GM12891 (cell line): ENCODE measurements around the gene CAMTA1.

Experiments
- PAX5 ChIP-seq: IDR thresholded peaks from 2 replicates; pipeline ENCODE4 v1.6.1; 2011; ENCODE audit warnings: low read length, moderate library complexity, mild to moderate bottlenecking; ENCODE audit not compliant: insufficient read depth, severe bottlenecking
- POLR2A ChIP-seq: IDR thresholded peaks from 2 replicates; pipeline ENCODE4 v1.6.1; 2011; ENCODE audit warnings: low read depth, low read length, control low read depth
- POLR2AphosphoS5 ChIP-seq: IDR thresholded peaks from 2 replicates; pipeline ENCODE4 v1.6.1; 2011; ENCODE audit warnings: low read depth, low read length, control low read depth
- SPI1 ChIP-seq: IDR thresholded peaks from 2 replicates; pipeline ENCODE4 v1.6.1; 2011; ENCODE audit warnings: low read depth, low read length, control low read depth

DNA sequence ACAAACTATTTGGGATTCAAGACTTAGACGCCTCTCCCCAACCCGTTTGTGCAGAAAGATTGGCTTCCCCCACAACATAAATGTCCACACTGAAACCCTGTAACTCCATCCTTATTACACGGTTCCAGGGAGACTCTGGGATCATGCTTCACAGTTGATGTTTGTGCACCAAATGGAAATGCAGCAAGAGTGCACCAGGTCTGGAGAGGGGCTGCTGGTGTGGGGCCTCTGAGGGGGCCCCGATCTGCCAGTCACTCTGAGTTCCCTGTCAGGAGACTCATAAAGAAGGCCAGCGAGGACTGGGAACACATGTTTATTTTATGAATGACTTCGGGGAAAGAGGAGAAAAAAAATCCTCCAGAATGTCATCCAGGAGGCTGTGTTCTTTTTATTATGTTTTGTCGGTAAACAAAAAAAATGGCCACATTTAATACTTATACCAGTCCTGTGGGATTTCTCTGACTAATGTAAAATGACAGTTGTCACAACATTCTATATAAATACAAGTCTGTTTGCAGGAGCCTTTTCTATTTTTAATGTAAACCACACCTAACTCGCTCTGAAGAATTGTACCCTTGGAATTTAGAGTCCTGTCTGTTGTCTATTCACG, 546.8 kb downstream of the CAMTA1 start:
- TF ChIP-seq POLR2A, result no peak
- no peak for TF ChIP-seq POLR2AphosphoS5
- no peak for TF ChIP-seq PAX5
- no peak for TF ChIP-seq SPI1
